GM18870 (cell line): ENCODE results near the gene LRRN3.

Experiments
- ATAC-seq: cut with Tn5 transposase; IDR thresholded peaks from one replicate; pipeline ENCODE4 v1.9.1; 2021; ENCODE audit warnings: moderate library complexity; ENCODE audit not compliant: unreplicated experiment

The LRRN3 gene

DNA sequence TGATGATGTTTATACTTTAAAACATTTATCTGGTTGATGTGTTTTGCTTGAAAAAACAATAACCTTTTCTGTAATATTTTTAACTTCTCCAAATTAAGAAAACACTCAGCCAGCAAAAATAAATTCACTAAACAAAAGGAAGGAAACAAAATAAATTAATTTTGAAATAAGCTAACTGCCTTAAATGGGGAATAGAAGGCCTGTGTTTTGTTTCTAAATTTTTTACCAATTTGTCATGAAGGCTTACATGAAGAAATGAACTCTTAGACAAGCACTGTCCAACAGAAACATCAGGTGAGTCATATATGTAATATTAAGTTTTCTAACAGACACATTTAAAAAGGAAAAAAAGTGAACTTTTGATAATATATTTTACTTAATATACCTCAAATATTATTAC, 68.5 kb downstream of the LRRN3 start:
- ATAC-seq: no peak

DNA sequence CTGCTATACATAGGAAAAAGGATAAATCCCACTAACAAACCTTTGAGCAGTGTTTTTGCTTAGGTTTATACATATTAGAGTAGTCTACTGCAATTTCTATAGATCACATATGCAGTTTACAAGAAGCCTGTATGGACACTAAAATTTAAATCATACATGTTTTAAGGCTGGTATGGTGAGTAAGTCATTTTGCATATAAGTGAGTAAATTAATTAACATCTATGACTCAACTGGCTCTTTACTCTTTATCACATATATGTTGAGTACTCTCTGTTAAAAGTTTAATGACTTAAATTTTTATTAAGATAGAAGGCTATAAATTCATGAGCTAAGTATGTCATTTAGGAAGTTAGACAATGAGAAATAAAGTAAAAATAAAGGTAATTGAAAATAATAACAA, 69.4 kb downstream of the LRRN3 start:
- no peak for ATAC-seq

DNA sequence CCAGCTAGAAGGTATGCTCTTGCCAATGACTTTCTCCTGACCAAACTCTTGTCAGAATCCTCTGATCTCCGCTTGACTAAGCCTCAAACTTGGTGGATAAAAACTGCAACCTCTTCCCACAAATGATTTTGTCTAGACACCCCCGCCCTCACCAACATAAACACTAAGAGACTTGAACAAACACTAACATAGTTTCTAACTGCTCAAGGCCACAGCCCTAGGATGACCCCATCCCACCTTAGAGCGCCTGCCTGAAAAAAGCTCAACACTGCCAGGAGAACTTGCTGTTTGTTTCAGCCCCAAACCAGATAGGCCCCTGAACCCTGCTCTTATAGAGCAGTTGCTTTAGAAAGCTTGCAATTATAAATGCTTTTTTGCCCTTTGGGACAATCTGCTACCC, 71.8 kb downstream of the LRRN3 start:
- no peak for ATAC-seq

DNA sequence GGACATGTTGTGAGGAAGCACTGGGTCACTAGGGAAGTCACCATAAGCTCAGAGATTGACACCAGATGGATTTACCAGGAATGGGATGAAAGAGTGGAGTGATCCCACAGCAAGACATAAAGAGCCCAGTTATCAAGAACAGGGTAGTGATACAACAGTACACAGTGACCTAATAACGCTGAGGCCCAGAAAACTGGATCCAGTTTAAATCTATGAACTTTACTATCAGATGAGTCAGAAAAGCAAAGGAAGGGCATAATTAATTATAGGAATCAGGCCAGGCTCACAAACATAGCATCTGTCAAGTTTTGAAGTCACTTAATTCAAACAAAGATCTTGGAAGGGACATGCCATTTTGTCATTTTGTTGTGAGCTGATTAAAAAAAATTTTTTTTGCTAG, 73.5 kb downstream of the LRRN3 start:
- no peak for ATAC-seq

DNA sequence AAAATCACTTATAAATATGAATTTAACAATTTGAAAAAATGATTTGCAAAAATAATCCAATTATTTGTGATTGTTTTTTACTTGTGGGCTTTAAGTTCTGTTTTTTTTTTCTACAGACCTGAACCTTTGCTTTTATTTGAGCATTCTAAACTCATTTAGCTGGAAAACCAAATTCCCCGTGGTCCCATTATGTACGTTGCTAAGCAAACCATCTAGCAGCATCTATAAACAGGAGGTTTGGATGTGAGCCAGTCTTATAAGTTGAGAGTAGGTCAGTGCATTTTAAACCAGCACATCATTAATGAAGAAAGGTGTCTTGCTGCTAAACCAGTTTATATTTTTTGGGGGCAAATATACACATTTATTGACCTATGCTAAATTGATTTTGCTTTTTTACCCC, 77.3 kb downstream of the LRRN3 start:
- no peak for ATAC-seq

DNA sequence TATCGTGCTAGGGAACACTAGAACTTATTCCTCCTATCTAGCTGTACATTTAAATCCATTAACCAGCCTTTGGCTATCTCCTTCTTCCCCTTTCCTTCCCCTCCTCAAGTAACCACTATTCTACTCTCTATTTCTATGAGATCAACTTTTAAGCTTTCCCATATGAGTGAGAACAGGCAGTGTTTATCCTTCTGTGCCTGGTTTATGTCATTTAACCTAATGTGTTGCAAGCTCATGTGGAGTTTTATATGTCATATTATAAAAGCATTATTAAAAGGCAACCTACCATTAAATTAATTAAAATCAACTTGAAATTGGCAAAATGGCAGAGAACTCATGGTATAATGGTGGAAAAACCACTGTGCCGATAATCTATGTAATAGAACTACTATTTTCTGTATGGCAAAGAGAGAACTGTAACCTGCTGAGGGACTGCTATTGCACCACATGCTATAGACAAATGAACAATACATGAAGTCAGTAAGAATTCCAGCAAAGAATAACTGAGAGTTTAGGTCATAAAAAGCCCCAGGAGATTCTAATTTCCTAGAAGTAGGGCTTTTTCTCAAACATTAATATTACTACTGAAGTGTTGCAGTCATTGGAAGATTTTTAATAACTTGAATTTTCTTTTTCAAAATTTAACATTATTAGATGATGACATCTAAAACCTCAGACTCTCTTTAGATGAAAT, 81.8 kb downstream of the LRRN3 start:
- ATAC-seq: no peak

DNA sequence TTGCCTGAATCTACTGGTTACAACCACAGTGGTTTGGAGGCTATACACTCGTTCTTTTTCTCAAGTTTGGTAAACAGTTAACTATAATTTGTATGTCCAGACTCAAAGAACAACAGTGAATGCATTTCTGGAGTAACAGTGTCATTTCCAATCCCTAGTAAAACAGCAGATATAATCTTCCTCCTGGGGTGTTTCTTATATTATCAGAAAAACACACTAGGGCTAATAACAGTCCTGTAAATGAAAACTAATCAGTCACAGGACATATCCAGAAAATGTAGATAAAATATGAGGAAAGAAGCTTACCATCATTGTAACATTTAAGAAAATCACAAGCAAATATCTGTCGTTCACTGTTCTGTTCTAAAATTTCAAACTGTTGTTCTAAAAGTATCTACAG, 82.6 kb downstream of the LRRN3 start:
- no peak for ATAC-seq

DNA sequence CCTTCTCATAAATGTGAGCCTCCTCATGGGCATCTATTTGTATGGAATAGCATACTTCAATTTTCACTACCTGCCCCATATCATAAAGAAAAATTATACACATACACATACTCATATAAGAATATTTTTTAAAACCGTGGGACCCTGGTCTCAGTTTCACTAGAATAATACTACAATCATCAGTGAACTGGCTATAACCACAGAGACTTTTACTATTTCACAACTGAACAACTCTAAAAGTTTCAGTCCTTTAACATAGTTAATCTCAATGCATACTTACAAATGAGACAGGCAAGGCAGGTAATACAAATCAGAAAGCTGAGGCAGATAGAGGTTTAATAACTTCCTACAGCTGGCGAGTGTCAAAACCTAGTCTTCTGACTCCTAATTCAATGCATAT, 83.1 kb downstream of the LRRN3 start:
- ATAC-seq: no peak

DNA sequence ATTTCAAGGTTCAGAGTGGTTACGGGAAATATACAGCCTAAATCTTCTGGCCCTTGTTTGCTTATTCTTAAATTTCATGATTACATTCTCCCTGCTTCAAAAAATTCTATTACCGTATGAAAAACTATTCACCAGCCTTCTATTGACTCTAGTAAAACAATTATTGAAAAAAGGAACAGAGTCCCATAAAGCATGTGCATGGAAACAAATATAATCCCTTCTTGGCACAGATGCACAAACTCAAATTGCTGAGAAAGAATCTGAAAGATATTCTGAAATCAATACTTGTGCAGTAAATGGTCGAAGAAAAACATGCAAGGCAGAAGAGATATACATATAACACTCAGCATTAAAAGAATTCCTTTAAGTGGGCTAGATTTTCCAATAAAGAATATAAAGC, 83.6 kb downstream of the LRRN3 start:
- no peak for ATAC-seq
